GM12878 (cell line): ENCODE data around the gene CIAO2B. TPM values are rescaled to one million over a fixed set of nuclear protein-coding genes. Genes with fewer than 3 reads are reported as not detected.

Source experiments
- ATAC-seq: fragments of 200-7000 bp; cut with Tn5 transposase; 3 replicates; pipeline ENCODE4 v1.9.1; 2020; ENCODE audit warnings: mild to moderate bottlenecking, moderate library complexity
- BruUV-seq: library from RNA; stranded (reverse); fragments of 400-500 nt; replicated peaks from 2 replicates; lab custom pipeline; 2021; lab: Mats Ljungman, UMichigan
- CTCF ChIA-PET: fragments of 300-600 bp; sonication (Branson Sonifier 250); formaldehyde crosslinking; extraction: SDS; loops from one replicate; lab custom pipeline; 2021; ENCODE audit warnings: inconsistent platforms; lab: Yijun Ruan, JAX
- POLR2A ChIA-PET: fragments of 350-600 bp; formaldehyde crosslinking; extraction: SDS; loops from one replicate; lab custom pipeline; 2021; ENCODE audit warnings: inconsistent platforms; lab: Charles Lee
- RAD21 ChIA-PET: fragments of 300-600 bp; sonication (Branson Sonifier 250); formaldehyde crosslinking; loops from one replicate; lab custom pipeline; 2023; ENCODE audit warnings: antibody characterized with exemption; ENCODE audit not compliant: unreplicated experiment; lab: Charles Lee
- SMC1A ChIA-PET: fragments of 300-600 bp; sonication (Branson Sonifier 250); formaldehyde crosslinking; loops from one replicate; lab custom pipeline; 2023; ENCODE audit not compliant: unreplicated experiment, uncharacterized antibody; lab: Charles Lee
- DNase-seq: peaks from one replicate; pipeline ENCODE4 v3.0.0-alpha.2; 2011; ENCODE audit warnings: low read depth, low spot score
- FAIRE-seq: peaks from 3 replicates; lab custom pipeline; 2011; peaks lifted over from hg19 to GRCh38; lab: Jason Lieb, UNC
- H2AFZ ChIP-seq: 2 replicates; pipeline ENCODE4 v1.6.0; 2011; ENCODE audit warnings: low read depth, low read length, control low read depth; ENCODE audit not compliant: control insufficient read depth
- H3K27ac ChIP-seq: 2 replicates; pipeline ENCODE4 v1.5.1; 2011; ENCODE audit warnings: control low read depth; ENCODE audit not compliant: control insufficient read depth, insufficient read depth
- H3K27me3 ChIP-seq, 2 experiments: replicated peaks in 1 of 2; 2 replicates each; pipeline versions ENCODE4 v1.6.0 to v1.6.1; 2011; ENCODE audit warnings: low read length in 1 of 2; ENCODE audit not compliant: control insufficient read depth in 2 of 2, insufficient read depth in 2 of 2
- H3K36me3 ChIP-seq, 2 experiments: 2 replicates each; pipeline ENCODE4 v1.5.1; 2011; ENCODE audit warnings: low read length in 1 of 2; ENCODE audit not compliant: control insufficient read depth in 2 of 2, insufficient read depth in 2 of 2
- H3K4me1 ChIP-seq: 2 replicates; pipeline ENCODE4 v1.6.1; 2011; ENCODE audit warnings: mild to moderate bottlenecking, low read length, moderate library complexity, mixed read lengths; ENCODE audit not compliant: control insufficient read depth, insufficient read depth
- H3K4me2 ChIP-seq: 2 replicates; pipeline ENCODE4 v1.6.0; 2011; ENCODE audit warnings: control low read depth; ENCODE audit not compliant: control insufficient read depth, insufficient read depth
- H3K4me3 ChIP-seq: fragments of 200-600 bp; sonication (generic); 2 replicates; pipeline ENCODE4 v1.5.1; 2016
- H3K79me2 ChIP-seq: 2 replicates; pipeline ENCODE4 v1.6.0; 2011; ENCODE audit warnings: low read length; ENCODE audit not compliant: control insufficient read depth, insufficient read depth
- H3K9ac ChIP-seq: 2 replicates; pipeline ENCODE4 v1.8.0; 2011; ENCODE audit warnings: low read length, control low read depth, mixed read lengths; ENCODE audit not compliant: control insufficient read depth, insufficient read depth
- H3K9me3 ChIP-seq: replicated peaks from 3 replicates; pipeline ENCODE4 v1.5.1; 2011; ENCODE audit warnings: mild to moderate bottlenecking, low read length; ENCODE audit not compliant: control insufficient read depth, insufficient read depth
- H4K20me1 ChIP-seq: 2 replicates; pipeline ENCODE4 v1.6.0; 2011; ENCODE audit not compliant: control insufficient read depth, insufficient read depth
- ATF7 ChIP-seq: fragments of 450-650 bp; IDR thresholded peaks from 2 replicates; pipeline ENCODE4 v1.6.1; 2016; ENCODE audit warnings: low read depth, mild to moderate bottlenecking
- DPF2 ChIP-seq: fragments of 450-650 bp; IDR thresholded peaks from 2 replicates; pipeline ENCODE4 v1.6.1; 2017; ENCODE audit warnings: mild to moderate bottlenecking
- POLR2AphosphoS2 ChIP-seq: IDR thresholded peaks from 2 replicates; pipeline ENCODE4 v1.6.1; 2011; ENCODE audit warnings: low read depth, mild to moderate bottlenecking, low read length, improper control_type of control experiment, moderate library complexity
- SREBF2 ChIP-seq: IDR thresholded peaks from 2 replicates; pipeline ENCODE4 v1.6.1; 2012; ENCODE audit warnings: mild to moderate bottlenecking, low read length
- YBX1 ChIP-seq: fragments of 450-650 bp; IDR thresholded peaks from 2 replicates; pipeline ENCODE4 v1.6.1; 2016; ENCODE audit warnings: antibody characterized with exemption
- WGBS: methylation state at CpG from one replicate; pipeline ENCODE4 v1.1.6; 2016; ENCODE audit warnings: low lambda C conversion rate; ENCODE audit not compliant: insufficient replicate concordance, insufficient coverage; ENCODE audit errors: missing lambda C conversion rate; 5-methylcytosine and 5-hydroxymethylcytosine counted together
- in situ Hi-C: fragments of 300-500 bp; cut with MboI; formaldehyde crosslinking; loops from 9 replicates; pipeline ENCODE4 v1.14.3; 2018; ENCODE audit warnings: mixed read lengths
- intact Hi-C: fragments of 100-400 bp; cut with micrococcal nuclease; formaldehyde crosslinking; loops from one replicate; pipeline ENCODE4 v1.14.2; 2022; ENCODE audit not compliant: unreplicated experiment
- polyA plus RNA-seq, 11 experiments: library from polyadenylated mRNA; depleted of rRNA in 4 of 11; unstranded in 6 of 11; stranded (reverse) in 5 of 11; fragments of >200 nt; fragmentation: Nextera tagmentation in 4 of 11; fragmentation: Illumina TruSeq in 1 of 11; extraction: Ambion mirVana in 4 of 11; extraction: Trizol in 1 of 11; gene quantifications; 1 replicate in 1 of 11; 2 replicates in 10 of 11; pipeline versions ENCODE4 v1.2.1 to v1.2.3, GENCODE V29; 2011 to 2016; ENCODE audit warnings: inconsistent platforms in 2 of 11, missing spikeins in 2 of 11, low read depth in 1 of 11
- total RNA-seq, 4 experiments: library from RNA; depleted of rRNA in 3 of 4; stranded (reverse); fragments of >200 nt in 3 of 4; fragmentation: Illumina TruSeq in 1 of 4; extraction: Trizol in 1 of 4; gene quantifications; 2 replicates each; pipeline versions ENCODE4 v1.2.1 to v1.2.3, GENCODE V29; 2013 to 2021
- TF ChIP-seq, protein P1 (sequence below): fragments of 150-350 bp; IDR thresholded peaks from 2 replicates; pipeline ENCODE4 v1.6.1; 2014; ENCODE audit warnings: mild to moderate bottlenecking, low read depth, low read length
- TF ChIP-seq, protein P2 (sequence below): IDR thresholded peaks from 2 replicates; pipeline ENCODE4 v1.6.1; 2012; ENCODE audit warnings: improper control_type of control experiment, low read depth, low read length; ENCODE audit not compliant: insufficient replicate concordance
- TF ChIP-seq, protein P3 (sequence below): fragments of 450-650 bp; IDR thresholded peaks from 2 replicates; pipeline ENCODE4 v1.6.1; 2017; ENCODE audit warnings: antibody characterized with exemption, mild to moderate bottlenecking, moderate library complexity

The CIAO2B gene
- total and polyA plus RNA-seq, 10 of the 15 experiments (the other 5 are each of a cell fraction or from before 2014, with no cell fraction given), result 76.4 to 241 (median 138) TPM

GRCh38 chr16:66908116-66908515 lies 26.1 kb downstream of the CIAO2B start (continued):
- TF ChIP-seq, protein P1, sequence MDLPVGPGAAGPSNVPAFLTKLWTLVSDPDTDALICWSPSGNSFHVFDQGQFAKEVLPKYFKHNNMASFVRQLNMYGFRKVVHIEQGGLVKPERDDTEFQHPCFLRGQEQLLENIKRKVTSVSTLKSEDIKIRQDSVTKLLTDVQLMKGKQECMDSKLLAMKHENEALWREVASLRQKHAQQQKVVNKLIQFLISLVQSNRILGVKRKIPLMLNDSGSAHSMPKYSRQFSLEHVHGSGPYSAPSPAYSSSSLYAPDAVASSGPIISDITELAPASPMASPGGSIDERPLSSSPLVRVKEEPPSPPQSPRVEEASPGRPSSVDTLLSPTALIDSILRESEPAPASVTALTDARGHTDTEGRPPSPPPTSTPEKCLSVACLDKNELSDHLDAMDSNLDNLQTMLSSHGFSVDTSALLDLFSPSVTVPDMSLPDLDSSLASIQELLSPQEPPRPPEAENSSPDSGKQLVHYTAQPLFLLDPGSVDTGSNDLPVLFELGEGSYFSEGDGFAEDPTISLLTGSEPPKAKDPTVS, result no peak
- TF ChIP-seq, all 136 proteins: peak for 0

DNA sequence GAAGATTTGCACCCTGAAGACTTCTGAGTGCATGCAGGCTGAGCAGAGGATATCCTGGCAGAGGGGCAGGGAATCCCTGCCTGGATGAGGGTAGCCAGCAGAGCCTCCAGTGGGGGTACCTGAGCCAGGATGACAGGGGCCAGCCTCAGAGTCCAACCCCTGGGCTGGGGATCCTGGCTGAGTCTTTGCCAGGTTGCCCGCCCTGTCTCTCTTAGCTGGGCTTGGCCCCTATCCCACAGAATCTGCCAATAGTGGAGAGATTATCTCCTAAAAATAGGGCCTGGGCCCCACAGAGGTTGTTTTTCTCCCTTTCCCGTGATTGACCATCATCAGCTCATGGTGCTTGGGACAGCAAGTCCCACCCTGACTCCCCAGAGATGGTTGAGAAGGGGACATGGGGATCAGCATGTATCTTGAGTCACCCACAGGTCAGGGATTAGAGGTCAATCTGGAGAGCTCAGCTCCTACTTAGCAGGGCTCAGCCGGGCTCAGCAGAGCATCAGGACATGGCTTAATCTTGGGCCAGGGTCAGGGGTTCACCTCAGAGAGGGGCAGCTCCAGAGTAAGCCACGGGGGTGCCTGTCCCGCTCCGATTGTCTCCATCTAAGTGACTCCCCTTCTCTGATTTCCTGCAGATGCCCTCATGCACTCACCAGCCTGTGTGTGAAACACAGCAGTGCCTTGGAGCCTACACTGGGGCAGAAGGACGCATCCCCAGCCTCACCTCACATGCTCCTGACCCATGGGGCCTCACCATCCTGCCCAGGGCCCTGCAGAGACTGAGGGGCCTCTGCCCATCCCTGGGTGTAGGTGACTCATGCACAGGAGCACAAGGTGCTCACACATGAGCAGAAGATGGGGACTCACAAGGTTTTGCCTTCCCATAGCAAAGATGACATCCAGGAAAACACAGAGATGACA lies 27.0 kb downstream of the CIAO2B start:
- BruUV-seq, result no TSS peak
- ChIA-PET CTCF (interaction anchor here (1.3 to 1.7 kb wide), 2 partner anchors 11 to 12 kb away, joined by 3 to 5 read pairs; partner anchors contain the start of gene CDH16), RAD21 (no interaction called here), POLR2A (no interaction called here), SMC1A (interaction anchor here (0.7 to 0.9 kb wide), 3 partner anchors 8 to 15 kb away, joined by 3 read pairs; no protein-coding TSS in a partner anchor)
- no peak for ATAC-seq
- FAIRE-seq, result no peak
- Histone ChIP-seq H4K20me1 (no peaks in the 10 kb centered on the region), H3K36me3 (no peaks in the 10 kb centered on the region), H3K4me3 (no peak overlapping the region), H2AFZ (no peak overlapping the region), H3K27ac (no peak overlapping the region), H3K9me3 (no peaks in the 10 kb centered on the region), H3K4me2 (no peak overlapping the region), H3K9ac (no peak overlapping the region), H3K79me2 (no peaks in the 10 kb centered on the region), H3K27me3 (no peaks in the 10 kb centered on the region; a peak in 1 of 4 replicates)
- intact Hi-C loops, result no loop called here
- in situ Hi-C loops, result no loop called here
- no peak for DNase-seq
- no peak for TF ChIP-seq ATF7
- TF ChIP-seq, protein P2, sequence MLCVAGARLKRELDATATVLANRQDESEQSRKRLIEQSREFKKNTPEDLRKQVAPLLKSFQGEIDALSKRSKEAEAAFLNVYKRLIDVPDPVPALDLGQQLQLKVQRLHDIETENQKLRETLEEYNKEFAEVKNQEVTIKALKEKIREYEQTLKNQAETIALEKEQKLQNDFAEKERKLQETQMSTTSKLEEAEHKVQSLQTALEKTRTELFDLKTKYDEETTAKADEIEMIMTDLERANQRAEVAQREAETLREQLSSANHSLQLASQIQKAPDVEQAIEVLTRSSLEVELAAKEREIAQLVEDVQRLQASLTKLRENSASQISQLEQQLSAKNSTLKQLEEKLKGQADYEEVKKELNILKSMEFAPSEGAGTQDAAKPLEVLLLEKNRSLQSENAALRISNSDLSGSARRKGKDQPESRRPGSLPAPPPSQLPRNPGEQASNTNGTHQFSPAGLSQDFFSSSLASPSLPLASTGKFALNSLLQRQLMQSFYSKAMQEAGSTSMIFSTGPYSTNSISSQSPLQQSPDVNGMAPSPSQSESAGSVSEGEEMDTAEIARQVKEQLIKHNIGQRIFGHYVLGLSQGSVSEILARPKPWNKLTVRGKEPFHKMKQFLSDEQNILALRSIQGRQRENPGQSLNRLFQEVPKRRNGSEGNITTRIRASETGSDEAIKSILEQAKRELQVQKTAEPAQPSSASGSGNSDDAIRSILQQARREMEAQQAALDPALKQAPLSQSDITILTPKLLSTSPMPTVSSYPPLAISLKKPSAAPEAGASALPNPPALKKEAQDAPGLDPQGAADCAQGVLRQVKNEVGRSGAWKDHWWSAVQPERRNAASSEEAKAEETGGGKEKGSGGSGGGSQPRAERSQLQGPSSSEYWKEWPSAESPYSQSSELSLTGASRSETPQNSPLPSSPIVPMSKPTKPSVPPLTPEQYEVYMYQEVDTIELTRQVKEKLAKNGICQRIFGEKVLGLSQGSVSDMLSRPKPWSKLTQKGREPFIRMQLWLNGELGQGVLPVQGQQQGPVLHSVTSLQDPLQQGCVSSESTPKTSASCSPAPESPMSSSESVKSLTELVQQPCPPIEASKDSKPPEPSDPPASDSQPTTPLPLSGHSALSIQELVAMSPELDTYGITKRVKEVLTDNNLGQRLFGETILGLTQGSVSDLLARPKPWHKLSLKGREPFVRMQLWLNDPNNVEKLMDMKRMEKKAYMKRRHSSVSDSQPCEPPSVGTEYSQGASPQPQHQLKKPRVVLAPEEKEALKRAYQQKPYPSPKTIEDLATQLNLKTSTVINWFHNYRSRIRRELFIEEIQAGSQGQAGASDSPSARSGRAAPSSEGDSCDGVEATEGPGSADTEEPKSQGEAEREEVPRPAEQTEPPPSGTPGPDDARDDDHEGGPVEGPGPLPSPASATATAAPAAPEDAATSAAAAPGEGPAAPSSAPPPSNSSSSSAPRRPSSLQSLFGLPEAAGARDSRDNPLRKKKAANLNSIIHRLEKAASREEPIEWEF, result no peak
- no peak for TF ChIP-seq DPF2
- no peak for TF ChIP-seq POLR2AphosphoS2
- TF ChIP-seq YBX1, result no peak
- TF ChIP-seq, protein P3, sequence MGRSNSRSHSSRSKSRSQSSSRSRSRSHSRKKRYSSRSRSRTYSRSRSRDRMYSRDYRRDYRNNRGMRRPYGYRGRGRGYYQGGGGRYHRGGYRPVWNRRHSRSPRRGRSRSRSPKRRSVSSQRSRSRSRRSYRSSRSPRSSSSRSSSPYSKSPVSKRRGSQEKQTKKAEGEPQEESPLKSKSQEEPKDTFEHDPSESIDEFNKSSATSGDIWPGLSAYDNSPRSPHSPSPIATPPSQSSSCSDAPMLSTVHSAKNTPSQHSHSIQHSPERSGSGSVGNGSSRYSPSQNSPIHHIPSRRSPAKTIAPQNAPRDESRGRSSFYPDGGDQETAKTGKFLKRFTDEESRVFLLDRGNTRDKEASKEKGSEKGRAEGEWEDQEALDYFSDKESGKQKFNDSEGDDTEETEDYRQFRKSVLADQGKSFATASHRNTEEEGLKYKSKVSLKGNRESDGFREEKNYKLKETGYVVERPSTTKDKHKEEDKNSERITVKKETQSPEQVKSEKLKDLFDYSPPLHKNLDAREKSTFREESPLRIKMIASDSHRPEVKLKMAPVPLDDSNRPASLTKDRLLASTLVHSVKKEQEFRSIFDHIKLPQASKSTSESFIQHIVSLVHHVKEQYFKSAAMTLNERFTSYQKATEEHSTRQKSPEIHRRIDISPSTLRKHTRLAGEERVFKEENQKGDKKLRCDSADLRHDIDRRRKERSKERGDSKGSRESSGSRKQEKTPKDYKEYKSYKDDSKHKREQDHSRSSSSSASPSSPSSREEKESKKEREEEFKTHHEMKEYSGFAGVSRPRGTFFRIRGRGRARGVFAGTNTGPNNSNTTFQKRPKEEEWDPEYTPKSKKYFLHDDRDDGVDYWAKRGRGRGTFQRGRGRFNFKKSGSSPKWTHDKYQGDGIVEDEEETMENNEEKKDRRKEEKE, result no peak
- TF ChIP-seq SREBF2, result no peak
- TF ChIP-seq, all 136 proteins: peak for 0
- H3K4me1 ChIP-seq, result peaks cover 4% of the 10 kb centered on the region; the same call in 1 of the 2 replicates
- WGBS, result 23% methylated on average over 7 of the region's 7 CpGs
